ENCODE data around the gene YWHAH. TPM values are rescaled to one million over a fixed set of nuclear protein-coding genes. Genes with fewer than 3 reads are reported as not detected.

Gene YWHAH
- total and polyA plus RNA-seq, 2 experiments from 2014 or later = 80.7 to 135 TPM

GRCh38 chr22:31917227-31917921 lies 27.0 kb upstream of the YWHAH start:
- DNase-seq (ENCODE audit: low spot score) = no peak
- Histone ChIP-seq H3K27ac (no peak overlapping the region), H3K9me3 (ENCODE audit: low read depth) (no peaks in the 10 kb centered on the region), H3K79me2 (no peaks in the 10 kb centered on the region), H3K9me2 (replicated peaks; ENCODE audit: insufficient read depth) (no peaks in the 10 kb centered on the region), H3K4me2 (no peak overlapping the region), H3K27me3 (no peaks in the 10 kb centered on the region), H3K4me3 (no peak overlapping the region), H3K36me3 (replicated peaks; ENCODE audit: insufficient read depth, low read depth) (no peaks in the 10 kb centered on the region), H3K4me1 (ENCODE audit: insufficient read depth) (peaks cover 3% of the 10 kb centered on the region), H2AFZ (no peak overlapping the region), H4K20me1 (ENCODE audit: insufficient read depth, poor library complexity, severe bottlenecking) (no peaks in the 10 kb centered on the region)
- WGBS (ENCODE audit: low lambda C conversion rate, missing lambda C conversion rate) = 90% methylated on average over 17 of the region's 17 CpGs
- no peak for TF ChIP-seq CTCF (IDR thresholded peaks at IDR 0.05; ENCODE audit: poor library complexity)
- TF ChIP-seq EZH2 (IDR thresholded peaks at IDR 0.05; ENCODE audit: borderline replicate concordance) = no peak
- no peak for TF ChIP-seq EZH2phosphoT487 (IDR thresholded peaks at IDR 0.05; ENCODE audit: low read depth, severe bottlenecking, unreplicated experiment)

DNA sequence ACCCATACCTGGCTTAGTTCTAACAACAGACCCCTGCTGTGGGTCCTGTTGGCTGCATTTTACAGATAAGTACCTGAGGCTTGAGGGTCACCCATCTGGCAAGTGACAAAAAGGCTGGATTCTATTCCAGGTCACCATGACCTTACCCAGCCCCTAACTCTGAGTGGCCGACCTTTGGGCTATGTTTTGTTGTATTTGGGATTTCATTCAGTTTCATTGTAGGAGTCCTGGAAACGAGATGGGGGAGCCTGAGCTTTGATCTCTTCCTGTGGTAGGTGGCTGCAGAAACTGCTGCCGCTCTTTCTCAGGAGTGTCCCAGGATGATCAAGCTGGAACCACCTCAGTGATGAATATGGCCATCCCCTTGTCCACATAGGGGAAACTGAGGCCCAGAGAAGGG lies 24.6 kb upstream of the YWHAH start:
- Histone ChIP-seq H2AFZ (no peak overlapping the region), H3K79me2 (no peaks in the 10 kb centered on the region)
- 55% methylated on average over 3 of the region's 3 CpGs for WGBS (ENCODE audit: low lambda C conversion rate, missing lambda C conversion rate)

GRCh38 chr22:31920306-31920705 lies 24.0 kb upstream of the YWHAH start:
- Histone ChIP-seq H3K9me2 (replicated peaks; ENCODE audit: insufficient read depth) (no peaks in the 10 kb centered on the region), H3K4me2 (no peak overlapping the region), H3K27me3 (no peaks in the 10 kb centered on the region), H3K9me3 (ENCODE audit: low read depth) (no peaks in the 10 kb centered on the region), H3K4me3 (no peak overlapping the region), H3K79me2 (no peaks in the 10 kb centered on the region), H3K36me3 (replicated peaks; ENCODE audit: insufficient read depth, low read depth) (no peaks in the 10 kb centered on the region), H3K4me1 (ENCODE audit: insufficient read depth) (no peaks in the 10 kb centered on the region), H3K27ac (no peak overlapping the region), H2AFZ (no peak overlapping the region), H4K20me1 (ENCODE audit: insufficient read depth, poor library complexity, severe bottlenecking) (no peaks in the 10 kb centered on the region)
- DNase-seq (ENCODE audit: low spot score) = no peak
- WGBS (ENCODE audit: low lambda C conversion rate, missing lambda C conversion rate) = 92% methylated on average over 3 of the region's 3 CpGs
- TF ChIP-seq CTCF (IDR thresholded peaks at IDR 0.05; ENCODE audit: poor library complexity) = no peak
- TF ChIP-seq EZH2phosphoT487 (IDR thresholded peaks at IDR 0.05; ENCODE audit: low read depth, severe bottlenecking, unreplicated experiment) = no peak
- TF ChIP-seq EZH2 (IDR thresholded peaks at IDR 0.05; ENCODE audit: borderline replicate concordance) = no peak

More for the DNA sequence above, 24.6 kb upstream of the YWHAH start:
- DNase-seq (ENCODE audit: low spot score) = no peak
- Histone ChIP-seq H3K27ac (no peak overlapping the region), H3K9me2 (replicated peaks; ENCODE audit: insufficient read depth) (no peaks in the 10 kb centered on the region), H3K4me2 (no peak overlapping the region), H3K36me3 (replicated peaks; ENCODE audit: insufficient read depth, low read depth) (no peaks in the 10 kb centered on the region), H3K9me3 (ENCODE audit: low read depth) (no peaks in the 10 kb centered on the region), H3K27me3 (no peaks in the 10 kb centered on the region), H3K4me1 (ENCODE audit: insufficient read depth) (no peaks in the 10 kb centered on the region), H4K20me1 (ENCODE audit: insufficient read depth, poor library complexity, severe bottlenecking) (no peaks in the 10 kb centered on the region), H3K4me3 (no peak overlapping the region)
- TF ChIP-seq CTCF (IDR thresholded peaks at IDR 0.05; ENCODE audit: poor library complexity) = no peak
- TF ChIP-seq EZH2 (IDR thresholded peaks at IDR 0.05; ENCODE audit: borderline replicate concordance) = no peak
- TF ChIP-seq EZH2phosphoT487 (IDR thresholded peaks at IDR 0.05; ENCODE audit: low read depth, severe bottlenecking, unreplicated experiment) = no peak
